Keratinocyte (primary cell): ENCODE results near the gene CUX1.

ENCODE experiments used
- EZH2 ChIP-seq: IDR thresholded peaks from one replicate; pipeline ENCODE4 v1.6.1; 2012; ENCODE audit warnings: inconsistent platforms, mild to moderate bottlenecking, low read length, moderate library complexity
- TF ChIP-seq, protein P1 (sequence below), 3 experiments: IDR thresholded peaks in 1 of 3; conservative IDR thresholded peaks in 1 of 3; optimal IDR thresholded peaks in 1 of 3; 2 replicates in 2 of 3; 3 replicates in 1 of 3; pipeline versions ENCODE3 to v1.5.1; 2011; ENCODE audit warnings: low read length in 3 of 3, mild to moderate bottlenecking in 3 of 3, moderate library complexity in 2 of 3, control low read depth in 1 of 3, inconsistent platforms in 1 of 3; ENCODE audit not compliant: insufficient read depth in 2 of 3; ENCODE audit errors: extremely low read depth in 1 of 3

- TF ChIP-seq, protein P1, sequence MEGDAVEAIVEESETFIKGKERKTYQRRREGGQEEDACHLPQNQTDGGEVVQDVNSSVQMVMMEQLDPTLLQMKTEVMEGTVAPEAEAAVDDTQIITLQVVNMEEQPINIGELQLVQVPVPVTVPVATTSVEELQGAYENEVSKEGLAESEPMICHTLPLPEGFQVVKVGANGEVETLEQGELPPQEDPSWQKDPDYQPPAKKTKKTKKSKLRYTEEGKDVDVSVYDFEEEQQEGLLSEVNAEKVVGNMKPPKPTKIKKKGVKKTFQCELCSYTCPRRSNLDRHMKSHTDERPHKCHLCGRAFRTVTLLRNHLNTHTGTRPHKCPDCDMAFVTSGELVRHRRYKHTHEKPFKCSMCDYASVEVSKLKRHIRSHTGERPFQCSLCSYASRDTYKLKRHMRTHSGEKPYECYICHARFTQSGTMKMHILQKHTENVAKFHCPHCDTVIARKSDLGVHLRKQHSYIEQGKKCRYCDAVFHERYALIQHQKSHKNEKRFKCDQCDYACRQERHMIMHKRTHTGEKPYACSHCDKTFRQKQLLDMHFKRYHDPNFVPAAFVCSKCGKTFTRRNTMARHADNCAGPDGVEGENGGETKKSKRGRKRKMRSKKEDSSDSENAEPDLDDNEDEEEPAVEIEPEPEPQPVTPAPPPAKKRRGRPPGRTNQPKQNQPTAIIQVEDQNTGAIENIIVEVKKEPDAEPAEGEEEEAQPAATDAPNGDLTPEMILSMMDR (optimal IDR thresholded peaks at IDR 0.05 in 1 of 3, IDR thresholded peaks at IDR 0.05 in 1 of 3, conservative IDR thresholded peaks at IDR 0.05 in 1 of 3; ENCODE audit: extremely low read depth in 1 of 3, insufficient read depth in 2 of 3, low read length in 3 of 3): no peak
- TF ChIP-seq EZH2: no peak
These were observed 42.1 kb downstream of the CUX1 start for GRCh38 chr7:101859411-101860106.
